Keratinocyte (primary cell): ENCODE measurements around the gene GARNL3. TPM values are rescaled to one million over a fixed set of nuclear protein-coding genes. Genes with fewer than 3 reads are reported as not detected.

Source experiments
- DNase-seq: peaks from one replicate; pipeline ENCODE4 v3.0.0-alpha.2; 2011; ENCODE audit warnings: low read depth, missing footprints, low spot score
- FAIRE-seq: peaks from 2 replicates; lab custom pipeline; 2011; peaks lifted over from hg19 to GRCh38; lab: Jason Lieb, UNC
- H2AFZ ChIP-seq: 2 replicates; pipeline ENCODE4 v1.6.0; 2012; ENCODE audit warnings: low read length, control low read depth, inconsistent platforms; ENCODE audit not compliant: control insufficient read depth
- H3K27ac ChIP-seq: 2 replicates; pipeline ENCODE4 v1.5.1; 2011; ENCODE audit warnings: low read length; ENCODE audit not compliant: control insufficient read depth, insufficient read depth
- H3K27me3 ChIP-seq: 3 replicates; pipeline ENCODE4 v1.6.0; 2011; ENCODE audit warnings: low read length; ENCODE audit not compliant: control insufficient read depth, insufficient read depth; ENCODE audit errors: extremely low read depth
- H3K36me3 ChIP-seq, 2 experiments: 2 replicates in 1 of 2; 3 replicates in 1 of 2; pipeline ENCODE4 v1.5.1; 2011; ENCODE audit warnings: low read length in 2 of 2, mild to moderate bottlenecking in 1 of 2; ENCODE audit not compliant: control insufficient read depth in 2 of 2, insufficient read depth in 2 of 2; ENCODE audit errors: extremely low read depth in 1 of 2
- H3K4me1 ChIP-seq: 3 replicates; pipeline ENCODE4 v1.5.1; 2011; ENCODE audit warnings: low read length; ENCODE audit not compliant: control insufficient read depth, insufficient read depth; ENCODE audit errors: extremely low read depth
- H3K4me2 ChIP-seq: 3 replicates; pipeline ENCODE4 v1.6.0; 2011; ENCODE audit warnings: low read depth, low read length; ENCODE audit not compliant: control insufficient read depth, insufficient read depth; ENCODE audit errors: extremely low read depth
- H3K4me3 ChIP-seq, 3 experiments: fragments of 200-600 bp in 1 of 3; sonication (generic) in 1 of 3; 2 replicates in 2 of 3; 3 replicates in 1 of 3; pipeline ENCODE4 v1.5.1; 2011 to 2016; ENCODE audit warnings: low read length in 3 of 3, mild to moderate bottlenecking in 3 of 3, control low read depth in 2 of 3, inconsistent platforms in 1 of 3, low read depth in 1 of 3, mixed read lengths in 1 of 3, mixed run types in 1 of 3, moderate library complexity in 1 of 3; ENCODE audit not compliant: control insufficient read depth in 2 of 3, insufficient read depth in 2 of 3; ENCODE audit errors: extremely low read depth in 1 of 3
- H3K79me2 ChIP-seq: 2 replicates; pipeline ENCODE4 v1.6.0; 2012; ENCODE audit warnings: low read length; ENCODE audit not compliant: control insufficient read depth, insufficient read depth
- H3K9ac ChIP-seq: 3 replicates; pipeline ENCODE4 v1.6.0; 2011; ENCODE audit warnings: low read length; ENCODE audit not compliant: control insufficient read depth, insufficient read depth; ENCODE audit errors: extremely low read depth
- H3K9me1 ChIP-seq: 3 replicates; pipeline ENCODE4 v1.6.0; 2011; ENCODE audit warnings: low read length; ENCODE audit not compliant: control insufficient read depth, insufficient read depth; ENCODE audit errors: extremely low read depth
- H3K9me3 ChIP-seq: 2 replicates; pipeline ENCODE4 v1.5.1; 2012; ENCODE audit warnings: low read depth, low read length; ENCODE audit not compliant: control insufficient read depth
- H4K20me1 ChIP-seq: 3 replicates; pipeline ENCODE4 v1.6.0; 2011; ENCODE audit warnings: low read length; ENCODE audit not compliant: control insufficient read depth, insufficient read depth; ENCODE audit errors: extremely low read depth
- CTCF ChIP-seq, 3 experiments: IDR thresholded peaks in 1 of 3; conservative IDR thresholded peaks in 1 of 3; optimal IDR thresholded peaks in 1 of 3; 2 replicates in 2 of 3; 3 replicates in 1 of 3; pipeline versions ENCODE3 to v1.5.1; 2011; ENCODE audit warnings: low read length in 3 of 3, mild to moderate bottlenecking in 3 of 3, moderate library complexity in 2 of 3, control low read depth in 1 of 3, inconsistent platforms in 1 of 3; ENCODE audit not compliant: insufficient read depth in 2 of 3; ENCODE audit errors: extremely low read depth in 1 of 3
- EZH2 ChIP-seq: IDR thresholded peaks from one replicate; pipeline ENCODE4 v1.6.1; 2012; ENCODE audit warnings: inconsistent platforms, mild to moderate bottlenecking, low read length, moderate library complexity
- dilution Hi-C: fragments of 300-500 bp; cut with MboI; formaldehyde crosslinking; loops from one replicate; pipeline ENCODE4 v1.7.0; 2020; ENCODE audit warnings: low sequenced_read_pairs; ENCODE audit not compliant: extremely low pct_ligation_motif_present
- polyA plus RNA-seq, 5 experiments: library from polyadenylated mRNA; depleted of rRNA in 3 of 5; stranded (reverse) in 3 of 5; stranded (forward) in 1 of 5; unstranded in 1 of 5; fragments of >200 nt; gene quantifications; 1 replicate in 1 of 5; 2 replicates in 3 of 5; 3 replicates in 1 of 5; pipeline versions ENCODE4 v1.2.1 to v1.2.3, GENCODE V29; 2011 to 2012; ENCODE audit warnings: missing spikeins in 2 of 5, low read depth in 1 of 5, low replicate concordance in 1 of 5

GARNL3 gene
- polyA plus RNA-seq, 1 donor (not counting 4 experiments of a cell fraction or from before 2014, with no cell fraction given) = 2.4 TPM

GRCh38 chr9:127237801-127238200 lies 26.8 kb upstream of the GARNL3 start:
- DNase-seq = no peak
- TF ChIP-seq EZH2 (no peak), CTCF (optimal IDR thresholded peaks at IDR 0.05 in 1 of 3, IDR thresholded peaks at IDR 0.05 in 1 of 3, conservative IDR thresholded peaks at IDR 0.05 in 1 of 3; ENCODE audit: extremely low read depth in 1 of 3, insufficient read depth in 2 of 3, low read length in 3 of 3) (no peak)
- FAIRE-seq = no peak
- Histone ChIP-seq H3K9me1 (no peaks in the 10 kb centered on the region), H3K27ac (no peak overlapping the region), H2AFZ (no peak overlapping the region), H3K27me3 (no peaks in the 10 kb centered on the region), H3K4me1 (no peaks in the 10 kb centered on the region), H3K36me3 (no peaks in the 10 kb centered on the region), H3K4me2 (no peak overlapping the region), H3K9me3 (no peaks in the 10 kb centered on the region), H3K9ac (no peak overlapping the region), H3K79me2 (no peaks in the 10 kb centered on the region), H3K4me3 (no peak overlapping the region), H4K20me1 (no peaks in the 10 kb centered on the region)
- dilution Hi-C loops = no loop called here

- H3K27ac ChIP-seq = no peak overlapping the region
- DNase-seq (no peak), FAIRE-seq (no peak)
- dilution Hi-C loops = no loop called here
- H3K27me3 ChIP-seq = no peaks in the 10 kb centered on the region
- H3K4me1 ChIP-seq = peaks cover 2% of the 10 kb centered on the region
- H2AFZ ChIP-seq = no peak overlapping the region
- H4K20me1 ChIP-seq = no peaks in the 10 kb centered on the region
- H3K36me3 ChIP-seq = no peaks in the 10 kb centered on the region
- TF ChIP-seq EZH2 (no peak), CTCF (optimal IDR thresholded peaks at IDR 0.05 in 1 of 3, IDR thresholded peaks at IDR 0.05 in 1 of 3, conservative IDR thresholded peaks at IDR 0.05 in 1 of 3; ENCODE audit: extremely low read depth in 1 of 3, insufficient read depth in 2 of 3, low read length in 3 of 3) (no peak)
- H3K9ac ChIP-seq = no peak overlapping the region
- H3K79me2 ChIP-seq = no peaks in the 10 kb centered on the region
- H3K9me1 ChIP-seq = no peaks in the 10 kb centered on the region
- no peak overlapping the region for H3K4me2 ChIP-seq
- H3K4me3 ChIP-seq = no peak overlapping the region
- no peaks in the 10 kb centered on the region for H3K9me3 ChIP-seq
Observed at GRCh38 chr9:127241354-127241753, 23.2 kb upstream of the GARNL3 start.
